Measurements from ENCODE around the gene C1QTNF9.

DNA sequence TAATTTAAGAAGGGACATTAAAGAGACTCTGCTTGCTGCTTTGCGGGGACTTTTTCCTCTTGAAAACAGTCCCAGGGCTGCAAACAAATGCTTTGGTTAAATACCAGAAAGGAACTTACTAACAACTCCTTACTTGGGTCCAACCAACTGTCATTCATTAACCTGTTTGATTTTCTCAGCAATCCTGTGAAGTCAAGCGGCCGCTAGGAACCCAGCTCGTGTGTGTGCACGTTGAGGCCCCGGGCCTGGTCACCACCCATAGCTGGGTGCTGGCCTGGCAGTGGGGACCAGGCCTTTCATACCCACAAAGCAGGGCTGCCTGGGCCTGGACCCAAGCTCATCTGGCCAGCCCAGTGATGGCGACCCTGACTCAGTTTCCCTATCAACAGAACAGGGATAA lies 50.7 kb downstream of the C1QTNF9 start:
- TF ChIP-seq, protein P1, sequence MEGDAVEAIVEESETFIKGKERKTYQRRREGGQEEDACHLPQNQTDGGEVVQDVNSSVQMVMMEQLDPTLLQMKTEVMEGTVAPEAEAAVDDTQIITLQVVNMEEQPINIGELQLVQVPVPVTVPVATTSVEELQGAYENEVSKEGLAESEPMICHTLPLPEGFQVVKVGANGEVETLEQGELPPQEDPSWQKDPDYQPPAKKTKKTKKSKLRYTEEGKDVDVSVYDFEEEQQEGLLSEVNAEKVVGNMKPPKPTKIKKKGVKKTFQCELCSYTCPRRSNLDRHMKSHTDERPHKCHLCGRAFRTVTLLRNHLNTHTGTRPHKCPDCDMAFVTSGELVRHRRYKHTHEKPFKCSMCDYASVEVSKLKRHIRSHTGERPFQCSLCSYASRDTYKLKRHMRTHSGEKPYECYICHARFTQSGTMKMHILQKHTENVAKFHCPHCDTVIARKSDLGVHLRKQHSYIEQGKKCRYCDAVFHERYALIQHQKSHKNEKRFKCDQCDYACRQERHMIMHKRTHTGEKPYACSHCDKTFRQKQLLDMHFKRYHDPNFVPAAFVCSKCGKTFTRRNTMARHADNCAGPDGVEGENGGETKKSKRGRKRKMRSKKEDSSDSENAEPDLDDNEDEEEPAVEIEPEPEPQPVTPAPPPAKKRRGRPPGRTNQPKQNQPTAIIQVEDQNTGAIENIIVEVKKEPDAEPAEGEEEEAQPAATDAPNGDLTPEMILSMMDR (optimal IDR thresholded peaks at IDR 0.05 in 1 of 3, IDR thresholded peaks at IDR 0.05 in 1 of 3, conservative IDR thresholded peaks at IDR 0.05 in 1 of 3; ENCODE audit: extremely low read depth in 1 of 3, insufficient read depth in 2 of 3, low read length in 3 of 3) = no peak
- TF ChIP-seq EZH2 (IDR thresholded peaks at IDR 0.05; ENCODE audit: low read length) = no peak
